Pulmonary artery endothelial cell (primary cell): Measurements from ENCODE around the gene PDE7B. TPM values are rescaled to one million over a fixed set of nuclear protein-coding genes. Genes with fewer than 3 reads are reported as not detected.

Experiments
- DNase-seq: peaks from one replicate; pipeline ENCODE4 v3.0.0-alpha.2; 2011; ENCODE audit warnings: low read depth, low spot score
- total RNA-seq: library from RNA; depleted of rRNA; stranded (reverse); fragments of >200 nt; gene quantifications from 2 replicates; pipeline ENCODE4 v1.2.3, GENCODE V29; 2014

The PDE7B gene
- total RNA-seq = 42.5 and 48.0 TPM in 2 replicates

DNA sequence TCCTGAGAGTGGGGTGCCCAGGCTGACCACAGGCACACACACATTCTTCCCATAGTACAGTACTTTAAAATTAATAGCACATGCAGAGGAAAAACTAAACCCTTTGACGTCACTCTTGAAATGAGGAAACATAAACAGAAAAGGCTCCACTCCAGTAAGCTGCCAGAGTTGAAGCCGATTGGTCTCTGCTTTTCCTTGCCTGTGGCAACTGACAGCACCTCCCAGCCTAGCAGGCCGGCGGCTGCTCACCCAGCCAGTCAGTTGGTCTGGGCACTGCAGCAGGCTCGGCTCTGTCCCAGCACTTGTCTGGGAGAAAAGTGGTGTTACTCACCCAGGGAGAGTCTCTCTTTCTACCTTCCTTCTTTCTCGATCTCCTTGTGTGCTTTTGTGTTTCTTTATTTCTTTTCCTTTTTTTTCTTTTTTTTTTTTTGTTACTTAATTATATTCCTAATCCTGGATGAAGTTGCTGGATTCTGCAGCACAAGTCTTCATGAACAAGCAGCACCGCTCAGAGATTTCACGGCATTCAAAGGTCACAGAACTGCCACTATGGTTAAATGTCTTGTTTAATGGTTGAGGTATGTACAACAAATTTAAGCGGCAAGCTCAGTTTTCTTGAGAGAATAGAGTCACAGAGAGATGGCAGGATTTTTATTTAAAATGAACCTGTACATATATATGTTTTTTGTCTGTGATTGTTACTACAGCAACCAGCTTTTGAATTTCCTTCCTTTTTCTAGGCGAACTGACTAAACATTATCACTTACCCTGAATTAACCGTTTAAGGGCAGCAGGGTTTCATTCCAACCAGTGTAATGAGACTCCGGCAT, at the start of gene PDE7B:
PDE7B (plus strand) TSS at position 260 of the 830 bp plus-strand sequence.
- peak; percentile 69 for DNase-seq

GRCh38 chr6:135801755-135802465, 49.6 kb upstream of the PDE7B start:
- DNase-seq = no peak

- no peak for DNase-seq
Observed at GRCh38 chr6:135810486-135810885, 41.0 kb upstream of the PDE7B start.

DNA sequence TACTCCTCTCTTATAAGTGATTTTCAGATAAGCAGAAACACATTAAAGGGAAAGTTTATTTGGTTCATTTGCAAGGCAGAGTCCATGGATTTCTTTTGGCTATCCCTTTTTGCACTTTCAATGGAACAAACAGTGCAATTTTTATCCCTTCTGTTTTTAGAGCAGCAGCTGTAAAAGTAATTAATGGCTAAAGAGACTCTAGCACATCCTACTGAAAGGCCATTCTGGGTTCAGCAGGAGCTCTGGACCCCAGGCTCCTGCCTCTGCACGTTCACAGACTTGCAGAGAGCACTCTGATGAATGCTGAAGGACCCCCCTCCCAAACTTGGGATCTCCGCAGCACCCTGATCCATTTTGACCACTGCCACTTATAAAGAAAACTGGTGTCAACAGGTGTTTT, 40.3 kb upstream of the PDE7B start:
- no peak for DNase-seq

DNA sequence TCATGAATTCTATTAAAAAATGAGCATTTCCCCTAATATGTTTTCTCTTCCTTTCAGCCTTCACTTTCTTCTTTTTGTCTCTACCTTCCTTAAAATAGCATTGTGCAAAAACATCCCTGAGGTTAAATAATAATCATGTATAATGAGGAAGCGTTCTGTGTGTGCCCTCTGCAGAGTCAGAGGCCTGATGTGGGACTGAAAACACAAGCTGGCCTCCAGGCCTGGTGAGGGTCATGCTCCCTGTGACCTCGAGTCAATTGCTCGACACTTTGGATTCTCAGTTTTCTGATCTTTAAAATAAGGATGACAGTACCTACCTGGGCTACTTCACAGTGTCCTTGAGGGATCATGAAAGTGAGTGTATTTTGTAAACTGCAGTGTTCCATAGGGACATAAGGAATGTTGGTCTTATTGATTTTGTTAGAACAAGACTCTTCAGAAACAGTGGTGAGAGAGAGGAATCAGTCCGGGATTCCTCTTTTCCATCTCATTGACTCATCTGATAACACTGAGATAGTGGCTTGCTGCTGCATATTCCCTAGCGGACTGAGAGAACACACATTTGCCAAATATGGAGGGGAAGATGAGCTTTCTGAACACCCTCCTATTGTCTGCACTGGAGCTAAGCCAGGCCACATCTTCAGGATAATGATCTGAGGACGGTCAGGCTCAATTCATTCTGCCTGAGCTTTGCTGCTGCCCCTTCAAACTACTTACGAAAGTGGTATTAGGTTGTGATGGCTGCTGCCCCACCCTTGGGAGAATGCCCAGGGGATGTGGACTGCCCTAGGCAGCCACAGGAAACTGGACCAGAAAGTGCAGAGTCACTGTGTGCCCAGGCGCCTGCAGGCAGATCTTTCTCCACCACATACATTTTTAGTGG, 39.6 kb upstream of the PDE7B start:
- DNase-seq = no peak

DNA sequence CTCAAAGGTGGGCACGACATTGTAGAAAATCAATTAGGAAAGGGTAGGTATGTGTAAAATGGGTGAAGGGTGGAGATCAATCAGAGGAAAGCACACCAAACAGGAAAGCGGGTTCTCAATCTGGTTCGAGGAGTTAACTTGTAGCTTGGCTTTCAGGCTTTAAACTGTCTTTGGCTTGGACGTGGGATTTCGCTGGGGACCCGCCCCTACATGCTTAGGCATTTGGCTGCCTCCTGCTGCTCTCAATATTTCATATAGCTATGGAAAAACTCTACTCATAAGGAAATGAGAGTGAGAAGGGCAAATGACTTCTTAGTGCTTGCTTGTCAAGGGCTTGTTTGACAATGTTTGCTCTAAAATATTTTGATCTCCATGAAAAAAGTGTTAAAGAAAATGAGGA, 38.1 kb upstream of the PDE7B start:
- no peak for DNase-seq

DNA sequence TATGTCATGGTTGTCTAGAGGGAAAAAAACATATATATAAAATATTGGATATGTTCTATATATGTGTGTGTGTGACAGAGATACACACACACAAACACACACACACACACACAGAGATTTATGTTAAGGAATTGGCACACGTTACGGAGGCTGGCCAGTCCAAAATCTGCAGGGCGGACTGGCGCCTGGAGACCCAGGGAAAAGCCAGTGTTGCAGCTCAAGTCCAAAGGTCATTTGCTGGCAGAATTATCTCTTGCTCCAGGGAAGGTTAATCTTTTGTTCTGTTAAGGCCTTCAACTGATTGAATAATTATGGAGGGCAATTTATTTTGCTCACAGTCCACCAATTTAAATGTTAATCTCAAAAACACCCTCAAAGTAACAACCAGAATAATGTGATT, 37.5 kb upstream of the PDE7B start:
- DNase-seq = no peak

DNA sequence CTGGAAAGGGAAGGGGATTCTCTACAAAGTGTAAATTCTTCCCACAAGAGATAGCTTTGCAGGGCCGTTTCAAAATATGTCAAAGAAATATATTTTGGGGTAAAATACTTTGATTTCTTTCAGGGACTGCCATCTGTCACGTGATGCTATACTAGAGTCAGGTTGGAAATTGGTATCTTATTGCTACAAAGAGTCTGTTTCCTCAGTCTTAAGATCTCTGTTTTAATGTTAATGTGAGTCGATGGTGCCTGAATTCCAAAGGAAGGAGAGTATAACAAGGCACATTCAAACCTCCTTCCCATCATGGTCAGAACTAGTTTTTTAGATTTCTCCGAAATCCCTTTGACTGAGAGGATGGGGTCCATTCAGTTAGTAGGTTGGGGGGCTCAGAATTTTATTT, 36.3 kb upstream of the PDE7B start:
- DNase-seq = no peak

GRCh38 chr6:135817035-135817434, 34.5 kb upstream of the PDE7B start:
- no peak for DNase-seq

DNA sequence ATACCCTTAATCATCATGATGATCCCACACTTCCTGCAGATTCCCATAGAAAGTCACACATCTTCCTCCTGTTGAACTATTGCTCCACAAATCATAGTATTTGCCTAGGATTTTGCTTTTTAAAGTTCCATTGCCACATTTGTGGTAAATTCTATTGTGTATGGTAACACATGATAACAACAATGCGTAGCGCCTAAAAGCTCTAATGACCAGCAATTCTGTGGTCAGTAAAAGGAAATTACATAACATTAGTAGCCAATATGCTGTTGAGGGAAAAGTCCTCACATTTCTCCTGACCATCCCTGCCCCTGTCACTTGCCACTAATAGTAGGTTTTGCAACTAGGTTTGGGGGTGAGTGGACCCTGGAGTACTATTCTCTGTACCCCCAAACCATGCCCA, 31.8 kb upstream of the PDE7B start:
- no peak for DNase-seq

DNA sequence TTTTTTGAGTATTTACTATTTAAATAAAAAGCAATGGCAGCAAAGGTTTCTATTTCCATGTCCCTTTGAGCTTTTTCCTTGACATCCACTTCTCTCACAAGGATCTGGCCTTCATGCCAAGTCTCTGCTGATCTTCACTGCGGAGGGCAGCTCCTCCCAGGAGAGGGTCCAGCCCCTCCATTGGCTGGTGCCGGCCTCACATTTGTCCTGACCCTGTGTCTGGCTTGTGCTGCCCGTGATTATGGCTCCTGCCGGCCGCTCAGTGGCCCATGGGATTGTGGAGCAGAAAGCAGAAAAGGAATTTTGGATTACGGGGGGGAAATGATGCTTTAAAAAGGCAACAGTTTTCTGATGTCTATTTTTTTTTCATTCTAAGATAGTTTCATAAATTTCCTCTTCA, 31.2 kb upstream of the PDE7B start:
- DNase-seq = no peak

GRCh38 chr6:135823851-135824250, 27.6 kb upstream of the PDE7B start:
- no peak for DNase-seq

GRCh38 chr6:135826236-135826804, 25.2 kb upstream of the PDE7B start:
- no peak for DNase-seq

- no peak for DNase-seq
Observed at GRCh38 chr6:135828021-135828420, 23.5 kb upstream of the PDE7B start.

GRCh38 chr6:135830452-135830881, 21.0 kb upstream of the PDE7B start:
- no peak for DNase-seq

GRCh38 chr6:135831016-135831415, 20.5 kb upstream of the PDE7B start:
- no peak for DNase-seq

DNA sequence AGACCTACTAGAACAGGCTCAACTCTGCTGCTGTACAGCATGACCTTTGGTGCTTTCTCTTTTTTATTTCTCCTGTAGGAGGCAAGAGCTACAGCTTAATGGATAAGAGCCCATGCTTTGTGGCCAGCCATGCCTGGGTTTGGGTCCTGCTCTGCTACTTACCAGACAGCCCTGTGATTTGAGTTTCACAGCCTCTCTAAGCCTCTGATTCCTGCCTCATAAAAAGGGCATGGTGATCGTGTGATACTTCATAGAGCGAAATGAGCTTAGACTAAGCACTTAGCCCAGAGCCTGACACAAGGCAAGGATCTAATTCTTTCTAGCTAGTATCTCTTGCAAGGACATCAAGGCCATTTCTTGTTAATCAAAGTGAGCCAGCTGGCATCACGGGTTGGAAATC, 19.3 kb upstream of the PDE7B start:
- no peak for DNase-seq

DNA sequence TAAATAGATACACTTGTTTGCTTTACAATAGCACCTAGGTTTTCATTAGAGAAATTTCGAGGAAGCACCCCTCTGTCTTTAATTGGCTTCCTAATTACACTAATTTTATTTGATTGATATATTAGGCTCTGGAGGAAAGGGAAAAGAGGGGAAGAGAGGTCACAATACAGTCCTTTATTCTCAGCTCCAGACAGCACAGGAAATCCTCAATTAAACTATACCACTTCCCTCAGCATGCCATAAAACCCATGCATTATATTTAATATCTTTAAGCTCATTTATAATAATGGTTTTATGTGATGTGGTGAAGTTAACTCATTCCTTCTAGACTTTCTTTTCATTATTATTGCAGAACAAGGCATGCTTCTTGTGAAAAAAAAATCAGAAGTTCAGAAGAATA, 17.7 kb upstream of the PDE7B start:
- DNase-seq = no peak

GRCh38 chr6:135837735-135838449, 13.6 kb upstream of the PDE7B start:
- no peak for DNase-seq

DNA sequence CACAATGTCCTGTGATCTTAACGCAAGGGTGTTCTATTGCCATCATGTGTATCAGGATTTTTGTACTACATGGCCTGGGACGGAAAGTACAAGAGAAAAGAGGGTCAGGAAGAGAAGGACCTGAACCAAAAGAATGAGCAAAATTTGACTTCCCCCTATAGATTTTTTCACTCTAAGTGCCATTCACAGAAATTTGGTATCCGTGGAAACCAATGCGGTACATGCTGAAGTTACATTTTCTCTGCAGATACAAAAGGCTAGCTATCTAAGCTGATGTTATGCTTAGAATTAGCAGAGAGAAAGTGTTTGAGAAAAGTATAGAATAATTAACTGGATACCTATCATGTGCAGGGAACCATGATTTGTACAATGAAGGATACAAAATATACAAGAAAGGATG, 12.4 kb upstream of the PDE7B start:
- DNase-seq = no peak
